ENCODE measurements around the gene ETS2.

The ETS2 gene

DNA sequence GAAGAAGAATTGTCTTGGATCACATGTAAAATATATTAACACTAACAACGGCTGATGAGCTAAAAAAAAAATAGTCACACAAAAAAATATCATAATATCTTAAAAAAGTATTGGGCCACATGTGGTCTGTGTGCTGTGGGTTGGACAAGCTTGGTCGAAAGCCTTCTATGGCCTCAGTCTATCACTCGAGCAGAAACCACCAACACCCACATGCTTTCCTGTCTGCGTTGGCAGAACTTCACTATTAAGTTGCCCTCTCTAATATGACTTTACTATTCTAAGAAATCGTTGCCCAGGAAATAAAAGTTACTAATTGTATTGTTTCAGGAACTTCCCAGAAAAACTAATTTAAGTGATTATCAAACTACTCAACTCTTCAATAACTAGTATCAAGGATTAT lies 28.2 kb upstream of the ETS2 start:
- DNase-seq (ENCODE audit: low read depth) = no peak

DNA sequence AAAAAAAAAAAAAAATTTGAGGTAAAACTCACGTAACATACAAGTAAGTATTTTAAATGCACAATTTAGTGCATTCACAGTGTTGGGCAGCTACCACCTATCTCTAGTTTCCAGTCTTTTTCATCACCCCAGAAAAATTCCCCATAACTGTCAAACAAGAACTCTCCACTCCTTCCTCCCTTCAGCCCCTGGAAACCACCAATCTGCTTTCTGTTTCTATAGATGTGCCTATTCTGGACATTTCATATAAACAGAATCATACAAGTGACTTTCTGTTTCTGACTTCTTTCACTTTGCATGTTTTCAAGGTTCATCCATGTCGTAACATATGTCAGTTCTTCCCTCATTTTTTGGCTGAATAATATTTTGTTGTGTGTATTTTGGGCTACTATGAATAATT lies 24.9 kb upstream of the ETS2 start:
- DNase-seq (ENCODE audit: low read depth) = no peak

DNA sequence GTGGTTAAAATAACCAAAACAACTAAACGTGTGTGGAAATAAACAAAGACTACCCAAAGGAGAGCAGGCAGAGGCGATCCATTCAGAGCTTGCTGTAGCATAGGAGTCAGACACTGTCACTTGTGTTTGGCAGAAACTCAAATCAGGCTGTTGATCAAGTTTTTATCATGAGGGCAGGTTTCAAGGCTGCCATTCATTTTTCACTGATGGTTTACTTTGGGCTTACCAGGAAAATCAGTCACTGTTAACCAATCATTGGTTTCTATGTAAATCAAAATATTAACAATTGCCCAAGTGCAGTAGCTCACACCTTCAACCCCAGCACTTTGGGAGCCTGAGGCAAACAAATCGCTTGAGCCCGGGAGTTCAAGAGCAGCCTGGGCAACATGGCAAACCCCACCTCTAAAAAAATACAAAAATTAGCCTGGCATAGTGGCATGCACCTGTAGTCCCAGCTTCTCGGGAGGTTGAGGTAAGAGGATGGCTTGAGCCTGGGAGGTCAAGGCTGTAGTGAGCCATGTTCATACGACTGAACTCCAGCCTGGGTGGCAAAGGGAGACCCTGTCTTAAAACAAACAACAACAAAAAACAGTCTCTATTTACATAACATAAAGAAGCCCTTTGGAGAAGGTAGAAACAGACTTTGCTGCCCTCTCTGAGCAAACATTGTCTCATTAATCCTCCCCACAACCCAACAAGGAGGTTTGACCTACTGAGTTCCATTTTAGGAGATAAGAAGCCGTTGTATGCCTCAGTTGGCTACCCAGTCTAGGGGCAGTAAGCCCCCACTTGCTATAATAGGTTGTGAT lies 21.1 kb upstream of the ETS2 start:
- DNase-seq (ENCODE audit: low read depth) = no peak

DNA sequence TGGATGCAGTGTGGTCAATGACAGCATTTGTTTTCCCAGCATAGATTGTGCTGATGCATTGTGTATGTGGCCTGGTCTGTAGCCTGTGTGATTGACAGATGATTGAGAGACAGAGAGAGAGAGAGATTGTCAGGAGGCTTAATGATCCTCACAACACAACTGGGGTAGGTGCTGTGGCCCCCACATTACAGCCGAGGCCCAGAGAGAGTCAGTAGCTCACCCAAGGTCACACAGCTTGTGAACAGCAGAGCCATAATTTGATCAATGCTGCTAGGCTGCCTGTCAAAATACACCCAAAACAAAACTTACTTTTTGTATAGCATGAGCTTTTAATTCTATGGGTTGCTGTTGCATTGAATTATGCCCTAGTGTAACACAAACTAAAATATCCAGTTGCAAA lies 20.2 kb upstream of the ETS2 start:
- DNase-seq (ENCODE audit: low read depth) = no peak

DNA sequence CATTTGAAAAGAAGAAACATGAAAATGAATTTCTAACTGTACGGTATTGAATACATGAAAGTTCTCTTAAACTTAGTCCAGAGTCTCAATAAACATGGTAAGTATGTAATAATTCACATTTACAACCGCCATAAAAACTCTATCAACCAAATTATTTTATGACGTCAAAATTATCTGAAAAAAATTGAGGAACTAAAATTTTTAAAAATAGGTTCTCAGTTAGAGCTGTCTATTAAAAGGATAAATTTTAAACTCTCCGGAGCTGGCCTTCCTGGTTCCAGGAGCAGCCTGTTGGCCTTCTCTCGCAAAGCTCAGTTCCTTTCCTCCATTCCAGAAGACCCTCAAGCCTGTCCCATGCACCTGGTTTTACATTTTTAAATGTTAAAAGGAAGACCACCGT lies 18.7 kb upstream of the ETS2 start:
- DNase-seq (ENCODE audit: low read depth) = no peak

DNA sequence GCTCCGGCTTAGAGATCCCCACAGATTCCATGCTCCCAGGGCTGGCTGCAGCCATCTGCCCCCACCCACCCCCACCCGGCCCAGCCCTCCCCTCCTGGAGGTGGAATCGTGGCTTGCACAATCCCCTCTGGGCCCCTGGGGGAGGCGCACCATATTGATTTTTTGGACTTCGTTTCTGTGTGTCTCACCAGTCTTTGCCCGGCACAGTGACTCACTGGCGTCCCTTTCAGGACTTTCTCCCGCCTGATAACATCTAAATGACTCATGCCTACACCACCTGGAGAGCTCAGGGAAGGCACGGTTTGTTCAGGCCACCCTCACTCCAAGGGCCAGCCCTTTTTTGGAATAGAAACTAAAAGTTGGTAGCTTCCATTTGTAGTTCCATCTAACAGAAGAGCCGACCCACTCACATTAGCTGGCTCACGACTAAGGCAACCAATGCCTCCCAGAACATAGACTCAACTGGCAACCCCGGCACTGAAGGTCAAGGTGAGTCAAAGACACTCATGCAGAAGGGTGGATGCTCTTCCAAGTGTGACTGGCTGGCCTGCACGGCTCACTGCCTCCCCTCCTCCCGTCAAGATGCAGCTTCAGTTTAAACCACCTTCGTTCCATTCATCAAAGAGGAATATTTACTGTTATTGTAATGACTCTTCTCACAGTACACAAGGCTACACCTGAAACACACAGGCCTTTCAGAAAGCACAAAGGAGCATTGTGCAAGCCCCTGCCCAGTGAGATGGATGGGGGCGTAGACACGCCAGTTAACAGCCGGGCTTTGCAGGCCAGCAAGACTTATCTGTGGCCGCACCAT lies 18.1 kb upstream of the ETS2 start:
- no peak for DNase-seq (ENCODE audit: low read depth)

DNA sequence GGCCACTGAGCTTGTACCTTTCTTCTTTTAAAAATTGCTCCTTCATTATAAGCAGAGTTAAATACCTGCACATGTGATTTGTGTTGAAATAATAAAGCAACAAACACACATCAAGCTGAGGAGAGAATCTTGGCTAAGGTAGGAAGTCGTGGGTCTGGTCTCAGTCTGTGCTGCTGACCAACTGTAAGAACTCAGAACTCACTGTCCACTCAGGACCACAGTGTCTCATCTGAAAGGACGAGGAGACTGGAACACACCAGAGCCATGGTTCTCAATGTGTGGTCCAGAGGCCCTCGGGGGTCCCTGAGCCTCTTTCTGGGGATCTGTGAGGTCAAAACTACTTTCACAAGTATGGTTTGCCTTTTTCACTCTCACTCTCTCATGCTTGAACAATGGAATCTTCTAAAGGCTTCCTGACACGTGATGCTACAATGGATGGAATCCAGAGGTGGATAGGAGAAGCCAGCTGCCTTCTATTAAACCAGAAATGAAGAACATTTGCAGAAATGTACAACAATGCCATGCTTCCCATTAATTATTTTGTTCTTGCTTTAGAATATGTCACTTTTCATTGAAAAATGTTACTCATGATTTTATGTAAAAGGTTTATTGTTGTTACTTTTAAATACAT lies 17.3 kb upstream of the ETS2 start:
- no peak for DNase-seq (ENCODE audit: low read depth)

DNA sequence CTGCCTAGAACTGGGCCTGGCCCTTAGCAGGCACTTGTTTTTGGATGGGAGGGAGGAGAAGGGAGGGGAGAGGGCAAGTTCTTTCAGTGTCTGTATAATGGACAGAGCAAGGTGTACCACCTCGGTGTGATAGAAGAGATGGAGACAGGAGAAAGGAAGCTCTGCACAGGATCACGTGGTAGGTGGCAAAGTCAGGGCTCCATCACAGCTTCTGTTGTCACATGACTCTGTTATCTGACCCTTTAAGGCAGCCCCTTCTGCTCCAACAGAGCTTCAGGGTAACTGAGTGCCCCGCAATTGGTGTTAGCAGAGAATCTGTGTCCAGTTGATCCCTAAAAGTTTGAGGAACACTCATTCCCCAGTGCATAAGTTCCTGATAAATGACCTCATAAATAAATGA lies 16.5 kb upstream of the ETS2 start:
- no peak for DNase-seq (ENCODE audit: low read depth)

DNA sequence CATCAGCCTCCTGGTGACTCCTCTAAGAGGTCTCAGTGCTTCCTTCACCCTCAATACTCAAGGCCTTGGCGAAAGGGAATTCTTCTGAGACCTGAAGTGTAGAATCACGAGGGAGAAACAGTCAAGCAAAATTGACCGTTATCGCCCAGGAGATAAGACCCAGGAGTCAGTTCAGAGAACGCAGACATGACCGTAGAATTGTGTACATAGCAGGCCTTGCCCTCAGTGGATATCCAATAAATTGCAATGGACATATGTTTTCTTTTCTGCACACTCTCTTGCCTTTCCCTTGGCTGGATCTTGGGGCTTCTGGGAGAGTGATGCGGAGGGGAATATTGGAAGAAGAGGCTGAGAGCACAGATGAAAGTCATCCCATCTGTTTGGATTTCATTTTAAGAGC lies 15.7 kb upstream of the ETS2 start:
- no peak for DNase-seq (ENCODE audit: low read depth)

DNA sequence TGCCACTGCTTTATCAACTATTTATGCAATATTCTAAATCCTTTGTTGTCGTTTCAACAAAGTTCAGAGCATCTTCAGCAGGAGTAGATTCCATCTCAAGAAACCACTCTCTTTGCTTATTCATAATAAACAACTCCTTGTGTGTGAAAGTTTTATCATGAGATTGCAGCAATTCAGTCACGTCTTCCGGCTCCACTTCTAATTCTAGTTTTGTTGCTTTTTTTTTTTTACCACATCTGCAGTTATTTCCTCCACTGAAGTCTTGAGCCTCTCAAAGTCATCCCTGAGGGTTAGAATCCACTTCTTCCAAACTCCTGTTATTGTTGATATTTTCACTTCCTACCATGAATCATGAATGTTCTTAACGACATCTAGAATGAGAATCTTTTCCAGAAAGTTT lies 14.8 kb upstream of the ETS2 start:
- DNase-seq (ENCODE audit: low read depth) = no peak

DNA sequence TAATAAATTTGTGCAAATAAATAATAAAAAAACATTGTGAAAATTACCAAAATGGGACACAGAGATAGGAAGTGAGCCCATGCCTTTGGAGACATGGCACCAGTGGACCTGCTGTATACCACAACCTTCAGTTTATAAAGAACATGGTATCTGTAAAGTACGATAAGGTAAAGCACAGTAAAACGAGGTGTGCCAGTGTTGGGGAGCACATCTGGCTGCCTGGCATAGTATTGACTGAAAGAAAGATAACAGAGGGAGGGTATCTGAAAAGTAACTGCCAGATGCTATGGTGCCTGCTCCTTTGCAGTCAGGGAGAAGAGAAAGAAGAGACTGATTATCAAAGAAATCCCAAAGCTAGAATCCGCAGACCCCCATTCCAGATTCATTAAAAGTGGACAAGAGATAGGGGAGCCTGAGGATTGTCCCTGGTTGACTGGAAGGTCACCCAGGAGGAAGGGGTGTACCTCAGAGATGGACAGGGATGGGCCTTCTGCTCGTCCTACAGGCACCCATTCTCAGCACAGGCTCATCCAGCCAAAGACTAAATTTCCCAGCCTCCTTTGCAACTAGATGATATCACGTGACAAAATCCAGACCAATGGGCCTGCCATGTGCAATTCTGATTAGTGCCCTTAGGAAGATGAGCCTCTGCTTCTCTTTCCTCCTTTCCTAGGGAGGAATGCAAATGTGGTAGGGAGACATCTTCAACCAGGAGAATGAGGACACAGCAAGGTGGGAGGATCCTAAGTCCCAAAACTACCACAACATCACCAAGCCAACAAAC lies 12.9 kb upstream of the ETS2 start:
- no peak for DNase-seq (ENCODE audit: low read depth)

DNA sequence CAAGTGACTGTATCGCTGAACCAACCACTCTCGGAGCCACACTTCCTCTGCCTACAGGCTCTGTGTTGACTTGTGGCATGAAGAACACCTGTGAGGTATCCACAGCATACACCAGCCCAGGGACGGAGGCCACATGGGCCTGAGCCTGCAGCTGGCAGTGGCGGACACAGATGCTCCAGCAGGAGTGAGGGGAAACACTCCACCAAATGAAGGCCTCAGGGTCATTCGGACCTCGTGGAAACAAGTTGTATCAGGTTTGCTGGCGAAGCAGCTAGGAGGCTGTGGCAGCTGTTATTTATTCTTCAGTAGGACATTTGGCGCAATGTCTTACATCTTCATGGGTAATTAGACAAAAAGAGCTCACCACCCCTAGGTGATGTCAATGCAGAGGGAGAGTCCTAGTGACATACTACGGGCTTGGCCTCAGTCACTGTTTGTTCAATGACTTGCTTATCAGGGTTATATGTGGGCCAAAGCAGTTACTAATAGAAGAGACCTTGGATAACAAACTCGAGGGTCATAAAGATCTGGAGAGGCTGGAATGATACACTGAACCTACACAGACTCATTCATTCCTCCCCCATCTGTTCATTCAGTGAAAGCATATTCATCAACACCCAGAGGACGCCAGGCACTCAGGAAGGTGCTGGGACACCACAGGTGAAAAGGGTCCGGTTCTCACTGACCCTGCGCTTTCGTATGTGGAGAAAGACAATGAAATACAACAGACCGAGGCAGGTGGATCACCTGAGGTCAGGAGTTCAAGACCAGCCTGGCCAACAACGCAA lies 11.6 kb upstream of the ETS2 start:
- no peak for DNase-seq (ENCODE audit: low read depth)

DNA sequence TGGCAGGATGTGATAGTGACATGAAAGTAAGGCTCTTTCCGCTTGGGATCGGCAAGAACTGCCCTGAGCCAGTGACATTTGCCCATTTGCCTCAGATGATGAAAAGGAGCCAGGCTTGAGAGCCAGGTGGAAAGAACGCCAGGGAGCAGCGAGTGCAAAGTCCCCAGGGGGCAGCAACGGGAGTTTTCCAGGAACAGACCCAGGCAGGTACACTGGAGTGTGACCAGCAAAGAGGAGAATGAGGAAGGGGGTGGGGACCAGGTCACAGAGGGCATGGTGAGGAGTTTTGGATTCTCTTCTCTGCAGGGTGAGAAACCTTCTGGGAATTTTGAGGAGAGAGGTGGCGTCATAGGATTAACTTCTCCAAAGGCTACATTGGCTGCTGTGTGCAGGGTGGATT lies 10.8 kb upstream of the ETS2 start:
- no peak for DNase-seq (ENCODE audit: low read depth)

DNA sequence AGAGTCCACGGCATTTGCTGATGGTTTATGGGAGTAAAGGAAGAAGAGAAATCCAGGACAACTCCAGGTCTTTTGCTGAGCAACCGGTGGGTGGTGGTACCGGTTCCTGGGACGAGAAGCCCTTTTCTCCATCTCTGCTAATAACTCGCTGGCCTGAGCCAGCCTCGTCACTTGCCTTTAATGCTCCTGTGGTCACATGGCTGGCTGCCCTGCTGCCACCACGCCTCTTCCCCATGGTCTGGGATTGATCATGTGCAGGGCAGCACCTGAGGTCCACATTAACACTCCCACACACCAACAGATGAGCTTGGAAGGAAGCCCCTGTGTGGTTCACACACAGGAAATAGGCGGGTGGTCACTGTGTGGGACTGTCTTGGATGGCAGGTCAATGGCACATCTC lies 10.3 kb upstream of the ETS2 start:
- no peak for DNase-seq (ENCODE audit: low read depth)

DNA sequence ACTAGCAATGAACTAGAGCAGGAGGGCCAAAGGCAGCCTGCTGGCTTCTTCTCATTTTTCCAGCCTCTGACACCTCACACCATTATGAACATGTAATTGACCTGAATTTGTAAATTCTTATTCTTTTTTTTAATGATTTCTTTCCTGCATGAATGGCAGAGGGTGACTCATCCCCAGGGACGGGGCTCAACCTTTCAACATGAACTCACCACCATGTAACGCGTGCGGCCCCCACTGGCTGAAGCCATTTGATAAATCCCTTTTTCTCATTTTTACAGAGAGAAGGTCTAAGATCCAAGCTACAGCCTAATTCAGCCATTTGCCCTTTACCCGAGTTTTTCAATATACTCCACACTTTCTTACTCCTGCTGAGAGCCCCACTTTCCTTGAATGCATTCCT lies 9.3 kb upstream of the ETS2 start:
- DNase-seq (ENCODE audit: low read depth) = no peak

DNA sequence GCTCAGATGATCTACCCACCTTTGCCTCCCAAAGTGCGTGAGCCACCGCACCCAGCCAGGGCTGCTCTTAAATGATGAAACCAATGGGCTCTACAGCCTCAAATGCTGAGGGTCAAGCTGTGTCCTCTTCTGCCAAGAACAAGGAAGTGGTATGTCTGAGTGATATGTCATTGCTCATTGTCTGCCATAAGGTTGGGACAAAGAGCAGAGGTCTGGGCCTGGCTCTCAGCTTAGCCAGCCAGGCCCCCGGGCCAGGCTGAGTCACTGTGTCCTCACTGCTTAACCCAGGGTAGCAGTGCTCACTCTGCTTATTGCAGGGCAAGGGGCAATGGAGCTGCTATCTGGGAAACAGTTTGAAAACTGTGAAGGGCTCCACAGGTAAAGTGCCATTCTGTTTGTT lies 8.3 kb upstream of the ETS2 start:
- DNase-seq (ENCODE audit: low read depth) = no peak

DNA sequence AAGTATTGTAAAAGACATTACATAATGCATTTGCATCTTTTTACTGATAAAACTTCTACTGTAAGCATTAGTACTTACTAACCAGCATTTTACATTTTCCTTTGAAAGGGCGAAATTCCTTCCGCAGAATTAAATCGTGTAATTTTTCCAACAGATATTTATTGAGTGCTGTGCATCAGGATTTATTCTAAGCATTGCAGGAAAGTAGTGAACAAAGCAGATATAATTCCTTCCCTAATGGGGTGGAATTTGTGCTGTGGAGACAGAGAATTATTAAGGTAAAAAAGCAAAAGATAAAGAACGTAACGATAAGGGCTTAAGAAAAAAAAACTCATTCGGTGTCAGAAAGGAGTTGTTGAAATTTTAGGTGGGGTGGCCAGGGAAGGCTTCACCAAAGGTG lies 7.6 kb upstream of the ETS2 start:
- no peak for DNase-seq (ENCODE audit: low read depth)

DNA sequence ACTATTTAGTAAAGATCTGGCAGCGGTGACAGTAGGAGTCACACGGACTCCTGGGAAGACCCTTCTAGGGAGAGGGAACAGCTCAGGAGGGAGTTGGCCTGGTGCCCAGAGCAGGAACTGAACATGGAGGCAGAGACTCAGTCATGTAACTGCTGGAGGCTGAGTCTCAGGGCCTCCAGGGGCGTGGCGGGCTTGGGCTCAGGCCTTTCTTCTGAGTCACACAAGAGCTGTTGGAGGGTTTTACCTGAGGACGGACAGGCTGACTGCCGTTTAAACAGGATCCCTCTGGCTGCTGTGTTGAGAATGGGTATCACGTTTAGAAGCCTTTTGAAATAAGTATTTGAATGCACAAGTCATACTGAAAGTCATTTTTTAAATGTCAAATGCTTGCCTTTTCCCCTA lies 7.2 kb upstream of the ETS2 start:
- DNase-seq (ENCODE audit: low read depth) = no peak

DNA sequence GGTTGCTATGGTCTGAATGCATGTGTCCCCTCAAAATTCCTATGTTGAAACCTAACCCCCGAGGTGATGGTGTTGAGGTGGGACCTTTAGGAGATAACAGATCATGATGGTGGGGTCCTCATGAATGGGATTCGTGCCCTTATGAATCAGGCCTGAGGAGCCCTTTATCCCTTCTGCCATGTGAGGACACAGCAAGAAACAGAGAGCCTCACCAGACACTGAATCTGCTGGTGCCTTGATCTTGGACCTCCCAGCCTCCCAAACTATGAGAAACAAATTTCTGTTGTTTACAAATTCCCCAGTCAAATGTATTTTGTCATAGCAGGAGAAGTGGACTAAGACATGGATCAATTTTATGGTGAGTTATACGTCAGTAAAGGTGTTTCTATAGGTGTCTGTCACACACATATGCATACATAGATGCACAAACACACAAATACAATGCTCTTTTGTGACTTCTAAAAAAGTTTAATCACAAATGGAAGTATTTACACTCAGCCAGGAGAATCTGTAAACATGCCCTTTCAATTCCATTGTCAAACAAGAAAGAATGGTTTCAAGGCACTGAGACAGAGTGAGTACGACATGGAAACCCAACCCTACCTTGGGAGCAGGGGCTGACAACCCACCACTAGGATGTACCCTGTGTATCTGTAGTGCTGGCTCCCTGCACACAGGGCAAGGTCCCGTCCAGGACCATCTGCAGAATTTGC lies 5.5 kb upstream of the ETS2 start:
- DNase-seq (ENCODE audit: low read depth) = no peak

DNA sequence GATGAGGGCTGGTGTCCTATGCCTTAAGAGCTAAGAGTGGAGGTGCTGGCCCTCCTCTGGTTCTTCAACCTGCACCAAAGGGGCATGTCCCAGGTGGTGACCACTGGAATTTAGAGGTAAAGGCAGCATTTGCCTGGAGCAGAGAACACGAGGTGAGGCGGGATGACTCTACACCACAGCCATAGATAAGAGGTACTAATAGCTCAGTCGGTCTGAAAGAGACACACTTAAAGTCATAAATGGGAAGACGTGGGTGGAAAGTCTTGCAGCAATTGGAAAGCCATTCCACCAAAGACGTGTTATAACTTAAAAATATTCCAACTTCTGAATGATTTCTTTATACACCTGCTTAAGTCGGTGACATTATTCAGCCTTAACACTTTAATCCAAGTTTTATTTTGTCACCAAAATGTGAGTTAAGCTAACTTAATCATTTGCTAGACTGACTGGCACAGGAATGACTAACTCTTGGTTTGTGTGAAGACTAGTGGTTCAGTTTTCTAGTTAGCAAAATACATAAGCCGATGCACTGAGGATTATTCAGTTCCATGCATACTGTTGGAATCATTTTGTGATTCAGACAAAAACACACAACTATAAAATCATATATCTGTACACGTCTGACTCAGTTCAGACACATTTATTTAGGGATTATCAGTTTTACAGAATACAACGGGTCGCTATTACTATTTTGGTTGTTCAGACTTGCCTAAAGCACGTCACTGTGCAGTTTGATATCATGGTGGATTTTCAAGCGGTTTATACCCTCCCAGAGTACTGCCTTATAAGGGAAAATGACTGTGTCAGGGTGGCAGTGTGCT lies 4.6 kb upstream of the ETS2 start:
- no peak for DNase-seq (ENCODE audit: low read depth)
